ENCODE results near the gene DGKH. TPM values are rescaled to one million over a fixed set of nuclear protein-coding genes. Genes with fewer than 3 reads are reported as not detected.

DGKH gene
- total and polyA plus RNA-seq, 9 of the 15 experiments (the other 6 are each of a cell fraction or from before 2014, with no cell fraction given) = 0.38 to 4.4 (median 3.1) TPM

DNA sequence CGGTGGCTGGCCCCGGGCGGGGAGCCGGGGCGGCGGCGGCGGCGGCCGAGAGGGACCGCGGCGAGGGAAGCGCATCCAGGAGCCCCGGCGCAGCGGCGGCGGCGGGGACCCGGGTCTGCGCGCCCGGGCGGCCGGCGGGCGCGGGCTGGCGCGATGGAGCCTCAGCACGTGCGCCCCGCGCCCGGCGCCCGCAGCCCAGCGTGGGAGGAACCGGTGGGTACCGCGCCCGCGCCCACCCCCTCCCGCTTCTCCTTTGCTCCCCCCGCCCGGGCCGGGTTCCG is 7.8 kb upstream of the DGKH start:
- FAIRE-seq (no peak), DNase-seq (ENCODE audit: extremely low read depth in 1 of 4, low spot score in 3 of 4) (peak in 1 of 4 experiments; percentile 27), ATAC-seq (no peak)
- peak overlapping the region; percentile 87; the same call in 1 of the 2 replicates for H2AFZ ChIP-seq (ENCODE audit: low read depth, low read length)
- H4K20me1 ChIP-seq (replicated peaks; ENCODE audit: control insufficient read depth, insufficient read depth, low read length) = no peaks in the 10 kb centered on the region
- peak overlapping the region; percentile 51 for H3K4me3 ChIP-seq
- peaks cover 21% of the 10 kb centered on the region for H3K79me2 ChIP-seq (ENCODE audit: control insufficient read depth, insufficient read depth, low read length)
- in situ Hi-C loops (cut with MboI) = no loop called here
- 0 out of 3 replicates have a peak, but pooled peaks cover 3% of the 10 kb centered on the region for H3K36me3 ChIP-seq (ENCODE audit: control insufficient read depth, insufficient read depth, low read length)
- peak overlapping the region; percentile 74; the same call in 2 of the 3 replicates for H3K27ac ChIP-seq (ENCODE audit: extremely low read depth, low read depth, low read length)
- H3K4me1 ChIP-seq (replicated peaks in 1 of 2; ENCODE audit: control insufficient read depth in 2 of 2, insufficient read depth in 2 of 2, low read length in 2 of 2) = peaks cover 10 to 13% of the 10 kb centered on the region in 2 experiments; a peak in 4 of 5 replicates
- intact Hi-C loops (cut with micrococcal nuclease) = loop anchor here (5.0 to 10.0 kb wide), 5 partner anchors 43 to 234 kb away; partner anchors contain the start of genes AKAP11 and VWA8
- H3K9me3 ChIP-seq (replicated peaks; ENCODE audit: control insufficient read depth, insufficient read depth, low read depth, low read length) = no peaks in the 10 kb centered on the region; the same call in 1 of the 2 replicates
- TF ChIP-seq, protein P1, sequence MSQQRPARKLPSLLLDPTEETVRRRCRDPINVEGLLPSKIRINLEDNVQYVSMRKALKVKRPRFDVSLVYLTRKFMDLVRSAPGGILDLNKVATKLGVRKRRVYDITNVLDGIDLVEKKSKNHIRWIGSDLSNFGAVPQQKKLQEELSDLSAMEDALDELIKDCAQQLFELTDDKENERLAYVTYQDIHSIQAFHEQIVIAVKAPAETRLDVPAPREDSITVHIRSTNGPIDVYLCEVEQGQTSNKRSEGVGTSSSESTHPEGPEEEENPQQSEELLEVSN (IDR thresholded peaks at IDR 0.05; ENCODE audit: borderline replicate concordance in 1 of 2, extremely low read depth in 1 of 2, insufficient read depth in 1 of 2, insufficient read length in 1 of 2, low read depth in 1 of 2, low read length in 1 of 2, poor library complexity in 1 of 2, severe bottlenecking in 1 of 2) = peak in 1 of 2 experiments; percentile 71
- TF ChIP-seq, protein P2, sequence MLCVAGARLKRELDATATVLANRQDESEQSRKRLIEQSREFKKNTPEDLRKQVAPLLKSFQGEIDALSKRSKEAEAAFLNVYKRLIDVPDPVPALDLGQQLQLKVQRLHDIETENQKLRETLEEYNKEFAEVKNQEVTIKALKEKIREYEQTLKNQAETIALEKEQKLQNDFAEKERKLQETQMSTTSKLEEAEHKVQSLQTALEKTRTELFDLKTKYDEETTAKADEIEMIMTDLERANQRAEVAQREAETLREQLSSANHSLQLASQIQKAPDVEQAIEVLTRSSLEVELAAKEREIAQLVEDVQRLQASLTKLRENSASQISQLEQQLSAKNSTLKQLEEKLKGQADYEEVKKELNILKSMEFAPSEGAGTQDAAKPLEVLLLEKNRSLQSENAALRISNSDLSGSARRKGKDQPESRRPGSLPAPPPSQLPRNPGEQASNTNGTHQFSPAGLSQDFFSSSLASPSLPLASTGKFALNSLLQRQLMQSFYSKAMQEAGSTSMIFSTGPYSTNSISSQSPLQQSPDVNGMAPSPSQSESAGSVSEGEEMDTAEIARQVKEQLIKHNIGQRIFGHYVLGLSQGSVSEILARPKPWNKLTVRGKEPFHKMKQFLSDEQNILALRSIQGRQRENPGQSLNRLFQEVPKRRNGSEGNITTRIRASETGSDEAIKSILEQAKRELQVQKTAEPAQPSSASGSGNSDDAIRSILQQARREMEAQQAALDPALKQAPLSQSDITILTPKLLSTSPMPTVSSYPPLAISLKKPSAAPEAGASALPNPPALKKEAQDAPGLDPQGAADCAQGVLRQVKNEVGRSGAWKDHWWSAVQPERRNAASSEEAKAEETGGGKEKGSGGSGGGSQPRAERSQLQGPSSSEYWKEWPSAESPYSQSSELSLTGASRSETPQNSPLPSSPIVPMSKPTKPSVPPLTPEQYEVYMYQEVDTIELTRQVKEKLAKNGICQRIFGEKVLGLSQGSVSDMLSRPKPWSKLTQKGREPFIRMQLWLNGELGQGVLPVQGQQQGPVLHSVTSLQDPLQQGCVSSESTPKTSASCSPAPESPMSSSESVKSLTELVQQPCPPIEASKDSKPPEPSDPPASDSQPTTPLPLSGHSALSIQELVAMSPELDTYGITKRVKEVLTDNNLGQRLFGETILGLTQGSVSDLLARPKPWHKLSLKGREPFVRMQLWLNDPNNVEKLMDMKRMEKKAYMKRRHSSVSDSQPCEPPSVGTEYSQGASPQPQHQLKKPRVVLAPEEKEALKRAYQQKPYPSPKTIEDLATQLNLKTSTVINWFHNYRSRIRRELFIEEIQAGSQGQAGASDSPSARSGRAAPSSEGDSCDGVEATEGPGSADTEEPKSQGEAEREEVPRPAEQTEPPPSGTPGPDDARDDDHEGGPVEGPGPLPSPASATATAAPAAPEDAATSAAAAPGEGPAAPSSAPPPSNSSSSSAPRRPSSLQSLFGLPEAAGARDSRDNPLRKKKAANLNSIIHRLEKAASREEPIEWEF (CRISPR knock-in tag; IDR thresholded peaks at IDR 0.05) = no peak
- TF ChIP-seq, protein P3, sequence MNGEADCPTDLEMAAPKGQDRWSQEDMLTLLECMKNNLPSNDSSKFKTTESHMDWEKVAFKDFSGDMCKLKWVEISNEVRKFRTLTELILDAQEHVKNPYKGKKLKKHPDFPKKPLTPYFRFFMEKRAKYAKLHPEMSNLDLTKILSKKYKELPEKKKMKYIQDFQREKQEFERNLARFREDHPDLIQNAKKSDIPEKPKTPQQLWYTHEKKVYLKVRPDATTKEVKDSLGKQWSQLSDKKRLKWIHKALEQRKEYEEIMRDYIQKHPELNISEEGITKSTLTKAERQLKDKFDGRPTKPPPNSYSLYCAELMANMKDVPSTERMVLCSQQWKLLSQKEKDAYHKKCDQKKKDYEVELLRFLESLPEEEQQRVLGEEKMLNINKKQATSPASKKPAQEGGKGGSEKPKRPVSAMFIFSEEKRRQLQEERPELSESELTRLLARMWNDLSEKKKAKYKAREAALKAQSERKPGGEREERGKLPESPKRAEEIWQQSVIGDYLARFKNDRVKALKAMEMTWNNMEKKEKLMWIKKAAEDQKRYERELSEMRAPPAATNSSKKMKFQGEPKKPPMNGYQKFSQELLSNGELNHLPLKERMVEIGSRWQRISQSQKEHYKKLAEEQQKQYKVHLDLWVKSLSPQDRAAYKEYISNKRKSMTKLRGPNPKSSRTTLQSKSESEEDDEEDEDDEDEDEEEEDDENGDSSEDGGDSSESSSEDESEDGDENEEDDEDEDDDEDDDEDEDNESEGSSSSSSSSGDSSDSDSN (IDR thresholded peaks at IDR 0.05; ENCODE audit: borderline replicate concordance in 1 of 2, low read depth in 2 of 2, low read length in 2 of 2) = peak in 1 of 2 experiments; percentile 32; a peak in 2 of 4 replicates
- TF ChIP-seq MTF1 (CRISPR knock-in tag; IDR thresholded peaks at IDR 0.05; ENCODE audit: borderline replicate concordance) (no peak), GABPA (tag; conservative IDR thresholded peaks at IDR 0.05; ENCODE audit: low read depth) (peak; percentile 30; the same call in 1 of the 2 replicates)
- BruUV-seq (replicated peaks) = no TSS peak
- no peaks in the 10 kb centered on the region for H3K27me3 ChIP-seq (ENCODE audit: control insufficient read depth in 2 of 2, insufficient read depth in 2 of 2, low read length in 2 of 2)
- CTCF ChIA-PET (ENCODE audit: low intra/inter-chr PET ratio) = interaction anchor here (1.4 kb wide), 1 partner anchor 136 kb away, joined by 3 read pairs; no protein-coding TSS in a partner anchor
- 0% methylated on average over 1 of the region's 49 CpGs for WGBS (ENCODE audit: insufficient coverage, low coverage, missing lambda C conversion rate)
- H3K9me1 ChIP-seq (ENCODE audit: control insufficient read depth, insufficient read depth, low read length) = no peaks in the 10 kb centered on the region
- POLR2A ChIA-PET = no interaction called here
- peak overlapping the region; percentile 71 to 95; a peak in 3 of 4 replicates for H3K9ac ChIP-seq (ENCODE audit: insufficient read depth in 1 of 2, low read depth in 2 of 2, low read length in 2 of 2)
- peak overlapping the region; percentile 79; the same call in 1 of the 2 replicates for H3K4me2 ChIP-seq (ENCODE audit: insufficient read depth, low read length)

Measured in K562 (cell line).